Fibroblast of peridontal ligament (primary cell): ENCODE results near the gene RGS12.

Source experiments
- DNase-seq: peaks from one replicate; pipeline ENCODE4 v3.0.0-alpha.2; 2010; ENCODE audit errors: extremely low read depth

Gene RGS12

GRCh38 chr4:3253808-3254207 is 39.0 kb upstream of the RGS12 start:
- DNase-seq, result no peak

GRCh38 chr4:3254302-3255131 is 38.3 kb upstream of the RGS12 start:
- no peak for DNase-seq

- DNase-seq, result no peak
These were observed 37.1 kb upstream of the RGS12 start for GRCh38 chr4:3255611-3256186.

- DNase-seq, result no peak
These were observed 36.4 kb upstream of the RGS12 start for GRCh38 chr4:3256230-3257102.

- DNase-seq, result no peak
These were observed 35.7 kb upstream of the RGS12 start for GRCh38 chr4:3257103-3257555.

GRCh38 chr4:3257556-3258482 is 35.0 kb upstream of the RGS12 start:
- peak; percentile 46 for DNase-seq

- no peak for DNase-seq
These were observed 31.2 kb upstream of the RGS12 start for GRCh38 chr4:3261411-3262207.

GRCh38 chr4:3262208-3263052 is 30.4 kb upstream of the RGS12 start:
- DNase-seq, result no peak

- no peak for DNase-seq
These were observed 29.6 kb upstream of the RGS12 start for GRCh38 chr4:3263053-3263875.

- no peak for DNase-seq
These were observed 29.0 kb upstream of the RGS12 start for GRCh38 chr4:3263876-3264193.

- no peak for DNase-seq
These were observed 26.7 kb upstream of the RGS12 start for GRCh38 chr4:3266076-3266475.

- no peak for DNase-seq
These were observed 25.0 kb upstream of the RGS12 start for GRCh38 chr4:3267576-3268394.

- no peak for DNase-seq
These were observed 24.3 kb upstream of the RGS12 start for GRCh38 chr4:3268395-3269104.

- no peak for DNase-seq
These were observed 23.5 kb upstream of the RGS12 start for GRCh38 chr4:3269105-3269927.

GRCh38 chr4:3269991-3270611 is 22.7 kb upstream of the RGS12 start:
- no peak for DNase-seq

- DNase-seq, result no peak
These were observed 21.7 kb upstream of the RGS12 start for GRCh38 chr4:3271131-3271530.
